Gastroesophageal sphincter (tissue), 4 donors: ENCODE measurements around the gene AHI1. TPM values are rescaled to one million over a fixed set of nuclear protein-coding genes. Genes with fewer than 3 reads are reported as not detected.

Source experiments
- ATAC-seq: fragments of 150-250 bp; one replicate; pipeline ENCODE4 v1.9.1; 2016; ENCODE audit warnings: mild to moderate bottlenecking, moderate library complexity
- H3K27ac ChIP-seq, 4 donors: fragments of 200-600 bp; sonication (generic) in 3 of 4; 1 replicate in 3 of 4; 2 replicates in 1 of 4; pipeline ENCODE4 v1.5.1; 2016 to 2019
- H3K27me3 ChIP-seq: fragments of 200-600 bp; sonication (generic); one replicate; pipeline ENCODE4 v1.5.1; 2019
- H3K36me3 ChIP-seq, 2 donors: fragments of 200-600 bp; sonication (generic); one replicate each; pipeline ENCODE4 v1.5.1; 2019; ENCODE audit warnings: control low read depth in 1 of 2
- H3K4me1 ChIP-seq, 3 donors: fragments of 200-600 bp; sonication (generic); 1 replicate in 2 of 3; 2 replicates in 1 of 3; pipeline ENCODE4 v1.5.1; 2016 to 2019; ENCODE audit warnings: control low read depth in 2 of 3
- H3K4me3 ChIP-seq, 2 donors: fragments of 200-600 bp; sonication (generic); one replicate each; pipeline ENCODE4 v1.5.1; 2019; ENCODE audit warnings: mild to moderate bottlenecking in 1 of 2, moderate library complexity in 1 of 2
- H3K9me3 ChIP-seq, 3 donors: fragments of 200-600 bp; sonication (generic); one replicate each; pipeline ENCODE4 v1.5.1; 2017 to 2019; ENCODE audit warnings: control low read depth in 2 of 3
- CTCF ChIP-seq, 4 experiments: fragments of 200-600 bp in 2 of 4; fragments of 450-650 bp in 2 of 4; sonication (generic) in 1 of 4; IDR thresholded peaks; one replicate each; pipeline ENCODE4 v1.5.1; 2017 to 2019; ENCODE audit warnings: antibody characterized with exemption in 4 of 4, mild to moderate bottlenecking in 2 of 4, moderate library complexity in 2 of 4
- EP300 ChIP-seq: sonication (generic); formaldehyde crosslinking; IDR thresholded peaks from one replicate; pipeline ENCODE4 v1.6.1; 2017; ENCODE audit warnings: antibody characterized with exemption, mild to moderate bottlenecking
- POLR2A ChIP-seq, 2 donors: fragments of 450-650 bp; IDR thresholded peaks; one replicate each; pipeline ENCODE4 v1.6.1; 2017; ENCODE audit warnings: antibody characterized with exemption in 2 of 2, mild to moderate bottlenecking in 2 of 2, moderate library complexity in 1 of 2
- POLR2AphosphoS5 ChIP-seq: sonication (generic); formaldehyde crosslinking; IDR thresholded peaks from one replicate; pipeline ENCODE4 v1.6.1; 2017; ENCODE audit warnings: antibody characterized with exemption
- WGBS, 2 donors: methylation state at CpG; one replicate each; pipeline ENCODE4 v1.1.5; 2018; ENCODE audit warnings: low coverage in 1 of 2; 5-methylcytosine and 5-hydroxymethylcytosine counted together
- total RNA-seq, 4 donors: library from RNA; depleted of rRNA; stranded (reverse); fragments of >200 nt; gene quantifications; one replicate each; pipeline ENCODE4 v1.1.0, GENCODE V29; 2016

The AHI1 gene
- total RNA-seq, 4 donors from 2014 or later = 16.7 to 35.9 (median 27.0) TPM

GRCh38 chr6:135464634-135465033 is 32.9 kb downstream of the AHI1 start:
- Histone ChIP-seq H3K27ac (no peak overlapping the region), H3K36me3 (peaks cover 0 to 52% of the 10 kb centered on the region in 2 donors), H3K4me1 (no peaks in the 10 kb centered on the region), H3K27me3 (no peaks in the 10 kb centered on the region), H3K4me3 (no peak overlapping the region), H3K9me3 (no peaks in the 10 kb centered on the region)
- TF ChIP-seq CTCF (IDR thresholded peaks at IDR 0.05) (no peak), POLR2AphosphoS5 (no peak), EP300 (no peak), POLR2A (IDR thresholded peaks at IDR 0.05) (no peak)
- WGBS, 2 donors = 100% methylated on average over 1 of the region's 1 CpG; no CpG with 5 or more reads in 1 of the 2 donors
- no peak for ATAC-seq

GRCh38 chr6:135461208-135461607 is 36.3 kb downstream of the AHI1 start:
- no peak overlapping the region for H3K27ac ChIP-seq
- WGBS, 2 donors = 50 to 56% methylated on average over 1 of the region's 1 CpG
- peaks cover 0 to 53% of the 10 kb centered on the region in 2 donors for H3K36me3 ChIP-seq
- H3K27me3 ChIP-seq = no peaks in the 10 kb centered on the region
- TF ChIP-seq CTCF (IDR thresholded peaks at IDR 0.05) = no peak
- TF ChIP-seq EP300 = no peak
- TF ChIP-seq POLR2A (IDR thresholded peaks at IDR 0.05) = no peak
- TF ChIP-seq POLR2AphosphoS5 = no peak
- no peaks in the 10 kb centered on the region for H3K4me1 ChIP-seq
- no peak overlapping the region for H3K4me3 ChIP-seq
- H3K9me3 ChIP-seq = no peaks in the 10 kb centered on the region
- ATAC-seq = no peak

GRCh38 chr6:135458051-135458450 is 39.5 kb downstream of the AHI1 start:
- no peak for TF ChIP-seq POLR2A (IDR thresholded peaks at IDR 0.05)
- no peak for TF ChIP-seq POLR2AphosphoS5
- no peak for TF ChIP-seq CTCF (IDR thresholded peaks at IDR 0.05)
- no peak for TF ChIP-seq EP300
- ATAC-seq = peak; percentile 34
- no peak overlapping the region for H3K27ac ChIP-seq
- no peaks in the 10 kb centered on the region for H3K27me3 ChIP-seq
- H3K4me1 ChIP-seq = no peaks in the 10 kb centered on the region
- peaks cover 0 to 35% of the 10 kb centered on the region in 2 donors for H3K36me3 ChIP-seq
- no peak overlapping the region for H3K4me3 ChIP-seq
- no peaks in the 10 kb centered on the region for H3K9me3 ChIP-seq

GRCh38 chr6:135451617-135452190 is 45.8 kb downstream of the AHI1 start:
- Histone ChIP-seq H3K27me3 (no peaks in the 10 kb centered on the region), H3K36me3 (peaks cover 0 to 56% of the 10 kb centered on the region in 2 donors), H3K4me1 (no peaks in the 10 kb centered on the region), H3K9me3 (no peaks in the 10 kb centered on the region), H3K4me3 (no peak overlapping the region), H3K27ac (no peak overlapping the region)
- no peak for ATAC-seq
- WGBS, 2 donors = 13 to 14% methylated on average over 2 of the region's 2 CpGs
- TF ChIP-seq EP300 = no peak
- peak; percentile 46 to 72 (median 52) for TF ChIP-seq CTCF (IDR thresholded peaks at IDR 0.05)

GRCh38 chr6:135449246-135449645 is 48.3 kb downstream of the AHI1 start:
- no peaks in the 10 kb centered on the region for H3K27me3 ChIP-seq
- no peak for ATAC-seq
- TF ChIP-seq POLR2AphosphoS5 = no peak
- no peak for TF ChIP-seq CTCF (IDR thresholded peaks at IDR 0.05)
- no peak for TF ChIP-seq POLR2A (IDR thresholded peaks at IDR 0.05)
- TF ChIP-seq EP300 = no peak
- no peaks in the 10 kb centered on the region for H3K4me1 ChIP-seq
- H3K36me3 ChIP-seq = peaks cover 0 to 62% of the 10 kb centered on the region in 2 donors
- no peaks in the 10 kb centered on the region for H3K9me3 ChIP-seq
- H3K27ac ChIP-seq = no peak overlapping the region
- 83 to 88% methylated on average over 5 of the region's 5 CpGs for WGBS, 2 donors
- no peak overlapping the region for H3K4me3 ChIP-seq
